Activated T-helper 1 cell treated with anti-CD3 and anti-CD28 coated beads, Interleukin-12 subunit alpha, Interleukin-12 subunit beta, Interleukin-2, Interleukin-4 antibody, amounts not matched to agents 30 ng/mL and 10 ng/mL and 1 ng/mL, durations not matched to agents 14 hours and 24 hours and 36 hours (primary cell): ENCODE data around the gene TMEM108. TPM values are rescaled to one million over a fixed set of nuclear protein-coding genes. Genes with fewer than 3 reads are reported as not detected.

Source experiments
- DNase-seq: peaks from one replicate; pipeline ENCODE4 v3.0.0; 2021; ENCODE audit warnings: low spot score
- H3K27ac Mint-ChIP-seq: one replicate; pipeline ENCODE4 v1.8.0; 2021; ENCODE audit warnings: mild to moderate bottlenecking, mixed read lengths
- H3K27me3 Mint-ChIP-seq: one replicate; pipeline ENCODE4 v1.8.0; 2022; ENCODE audit warnings: mild to moderate bottlenecking, moderate library complexity, mixed read lengths; ENCODE audit not compliant: insufficient read depth
- H3K36me3 Mint-ChIP-seq: one replicate; pipeline ENCODE4 v1.8.0; 2021; ENCODE audit warnings: low read depth, mixed read lengths
- H3K4me1 Mint-ChIP-seq: one replicate; pipeline ENCODE4 v1.8.0; 2021; ENCODE audit warnings: low read depth, mixed read lengths
- H3K4me3 Mint-ChIP-seq: one replicate; pipeline ENCODE4 v1.8.0; 2021; ENCODE audit warnings: mild to moderate bottlenecking, moderate library complexity, mixed read lengths
- H3K9me3 Mint-ChIP-seq: one replicate; pipeline ENCODE4 v1.8.0; 2021; ENCODE audit warnings: mixed read lengths
- intact Hi-C: fragments of 100-400 bp; cut with micrococcal nuclease; formaldehyde crosslinking; loops from one replicate; pipeline ENCODE4 v1.15.1; 2024
- total RNA-seq: library from RNA; stranded (reverse); gene quantifications from 2 replicates; pipeline ENCODE4 v1.2.3, GENCODE V29; 2022

TMEM108 gene
- total RNA-seq, 1 donor from 2014 or later = not detected

DNA sequence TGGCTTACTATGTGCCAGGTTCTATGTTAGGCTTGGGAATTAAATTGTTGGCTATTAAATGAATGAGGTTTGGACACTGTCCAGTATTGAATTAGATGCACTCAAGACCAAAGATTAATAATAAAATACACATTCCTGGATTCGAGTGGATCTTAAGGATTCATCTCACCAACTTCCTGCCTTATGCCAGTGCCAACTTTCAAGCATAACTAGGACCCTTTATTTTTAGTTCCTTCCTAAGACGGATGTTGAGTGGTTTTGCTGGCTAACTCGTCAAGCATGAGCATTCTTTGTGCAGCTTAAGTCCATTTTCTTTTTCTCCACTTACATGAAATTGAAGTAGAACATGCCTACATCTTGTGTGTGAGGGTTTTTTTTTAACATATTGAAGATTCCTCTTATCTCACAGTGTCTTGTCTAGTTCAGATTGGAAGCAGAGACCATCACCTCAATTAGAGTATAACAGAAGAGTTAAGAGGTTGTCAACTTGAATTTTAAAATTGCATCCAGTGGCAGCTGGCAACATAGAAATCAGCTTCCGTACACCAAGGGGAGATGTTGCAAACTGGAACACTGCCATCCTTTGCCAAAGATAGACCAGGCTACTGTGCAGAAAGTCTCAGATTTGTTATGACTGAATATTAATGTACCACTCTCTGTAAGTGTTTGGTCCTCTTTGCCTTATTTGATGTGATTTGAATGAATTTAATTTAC lies 255.4 kb downstream of the TMEM108 start:
- intact Hi-C loops = no loop called here
- Mint-ChIP-seq H3K4me1 (no peaks in the 10 kb centered on the region), H3K27me3 (no peaks in the 10 kb centered on the region), H3K4me3 (no peak overlapping the region), H3K9me3 (no peaks in the 10 kb centered on the region), H3K27ac (no peak overlapping the region), H3K36me3 (no peaks in the 10 kb centered on the region)
- DNase-seq = no peak

DNA sequence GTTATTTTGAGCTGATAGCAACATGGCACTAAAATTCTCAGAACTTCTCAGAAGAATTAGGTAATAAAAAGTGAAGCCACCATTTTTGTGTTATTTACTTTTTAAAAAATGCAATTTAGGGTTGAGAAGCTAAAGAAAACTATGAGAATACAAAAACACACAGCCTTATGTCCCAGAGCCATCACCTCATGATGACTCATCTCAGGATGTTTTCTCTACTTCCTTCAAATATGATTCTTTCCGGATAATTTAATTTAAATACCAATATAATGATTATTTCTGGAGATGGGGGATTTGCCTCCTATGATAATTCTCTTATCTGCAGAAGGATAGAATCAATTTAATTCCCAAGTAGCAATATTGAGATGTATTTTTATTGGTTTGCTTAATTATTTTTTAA lies 256.1 kb downstream of the TMEM108 start:
- Mint-ChIP-seq H3K9me3 (no peaks in the 10 kb centered on the region), H3K27ac (no peak overlapping the region), H3K4me3 (no peak overlapping the region), H3K4me1 (no peaks in the 10 kb centered on the region), H3K36me3 (no peaks in the 10 kb centered on the region), H3K27me3 (no peaks in the 10 kb centered on the region)
- DNase-seq = no peak
- intact Hi-C loops = no loop called here

- H3K36me3 Mint-ChIP-seq = no peaks in the 10 kb centered on the region
Measured at GRCh38 chr3:133295199-133295901, 257.2 kb downstream of the TMEM108 start.

GRCh38 chr3:133295944-133296917 lies 258.0 kb downstream of the TMEM108 start:
- no peaks in the 10 kb centered on the region for H3K4me1 Mint-ChIP-seq
- intact Hi-C loops = no loop called here
- H3K27me3 Mint-ChIP-seq = no peaks in the 10 kb centered on the region
- no peak for DNase-seq
- H3K4me3 Mint-ChIP-seq = no peak overlapping the region
- no peaks in the 10 kb centered on the region for H3K9me3 Mint-ChIP-seq
- no peaks in the 10 kb centered on the region for H3K36me3 Mint-ChIP-seq
- H3K27ac Mint-ChIP-seq = no peak overlapping the region

More at GRCh38 chr3:133295199-133295901, 257.2 kb downstream of the TMEM108 start:
- DNase-seq = no peak
- H3K9me3 Mint-ChIP-seq = no peaks in the 10 kb centered on the region
- H3K4me1 Mint-ChIP-seq = no peaks in the 10 kb centered on the region
- no peak overlapping the region for H3K27ac Mint-ChIP-seq
- no peaks in the 10 kb centered on the region for H3K27me3 Mint-ChIP-seq
- intact Hi-C loops = no loop called here
- H3K4me3 Mint-ChIP-seq = no peak overlapping the region

GRCh38 chr3:133296981-133297380 lies 258.8 kb downstream of the TMEM108 start:
- Mint-ChIP-seq H3K27ac (no peak overlapping the region), H3K9me3 (no peaks in the 10 kb centered on the region), H3K4me3 (no peak overlapping the region), H3K36me3 (no peaks in the 10 kb centered on the region), H3K4me1 (no peaks in the 10 kb centered on the region), H3K27me3 (no peaks in the 10 kb centered on the region)
- no peak for DNase-seq
- intact Hi-C loops = no loop called here

GRCh38 chr3:133300102-133300501 lies 261.9 kb downstream of the TMEM108 start:
- no peaks in the 10 kb centered on the region for H3K4me1 Mint-ChIP-seq
- intact Hi-C loops = no loop called here
- H3K36me3 Mint-ChIP-seq = no peaks in the 10 kb centered on the region
- H3K4me3 Mint-ChIP-seq = no peak overlapping the region
- no peak overlapping the region for H3K27ac Mint-ChIP-seq
- no peaks in the 10 kb centered on the region for H3K27me3 Mint-ChIP-seq
- no peak for DNase-seq
- no peaks in the 10 kb centered on the region for H3K9me3 Mint-ChIP-seq

DNA sequence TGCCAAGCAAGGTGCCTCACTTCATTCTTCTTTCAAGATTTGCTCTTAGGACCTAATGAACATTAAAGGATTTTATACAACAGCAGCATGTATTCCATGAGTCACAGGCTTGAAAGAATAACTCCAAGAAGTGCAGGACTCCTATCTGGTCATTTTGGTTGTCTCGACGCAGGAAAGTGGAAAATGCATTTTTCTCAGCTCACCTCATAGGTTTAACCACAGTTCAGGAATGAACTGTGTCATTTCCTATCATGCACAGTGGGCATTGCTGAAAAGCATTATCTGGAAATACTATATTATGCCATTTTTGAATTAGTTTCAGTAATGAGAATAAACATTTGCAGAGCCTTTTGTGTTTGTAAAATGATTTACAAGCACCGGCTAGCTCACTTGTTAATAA lies 263.0 kb downstream of the TMEM108 start:
- Mint-ChIP-seq H3K36me3 (no peaks in the 10 kb centered on the region), H3K4me3 (no peak overlapping the region), H3K9me3 (no peaks in the 10 kb centered on the region), H3K27me3 (no peaks in the 10 kb centered on the region), H3K27ac (no peak overlapping the region), H3K4me1 (no peaks in the 10 kb centered on the region)
- intact Hi-C loops = no loop called here
- DNase-seq = no peak

- DNase-seq = no peak
- no peaks in the 10 kb centered on the region for H3K4me1 Mint-ChIP-seq
- no peaks in the 10 kb centered on the region for H3K36me3 Mint-ChIP-seq
- intact Hi-C loops = no loop called here
- no peaks in the 10 kb centered on the region for H3K27me3 Mint-ChIP-seq
- no peak overlapping the region for H3K27ac Mint-ChIP-seq
- H3K4me3 Mint-ChIP-seq = no peak overlapping the region
- no peaks in the 10 kb centered on the region for H3K9me3 Mint-ChIP-seq
Measured at GRCh38 chr3:133301731-133302130, 263.5 kb downstream of the TMEM108 start.

- intact Hi-C loops = no loop called here
- Mint-ChIP-seq H3K27ac (no peak overlapping the region), H3K4me3 (no peak overlapping the region), H3K36me3 (no peaks in the 10 kb centered on the region), H3K27me3 (no peaks in the 10 kb centered on the region), H3K4me1 (no peaks in the 10 kb centered on the region), H3K9me3 (no peaks in the 10 kb centered on the region)
- DNase-seq = no peak
Measured at GRCh38 chr3:133303430-133303829, 265.2 kb downstream of the TMEM108 start.

- Mint-ChIP-seq H3K4me3 (no peak overlapping the region), H3K36me3 (no peaks in the 10 kb centered on the region), H3K4me1 (no peaks in the 10 kb centered on the region), H3K27me3 (peaks cover 2% of the 10 kb centered on the region), H3K27ac (no peak overlapping the region), H3K9me3 (peaks cover 15% of the 10 kb centered on the region)
- no peak for DNase-seq
- intact Hi-C loops = no loop called here
Measured at GRCh38 chr3:133317866-133318265, 279.7 kb downstream of the TMEM108 start.

DNA sequence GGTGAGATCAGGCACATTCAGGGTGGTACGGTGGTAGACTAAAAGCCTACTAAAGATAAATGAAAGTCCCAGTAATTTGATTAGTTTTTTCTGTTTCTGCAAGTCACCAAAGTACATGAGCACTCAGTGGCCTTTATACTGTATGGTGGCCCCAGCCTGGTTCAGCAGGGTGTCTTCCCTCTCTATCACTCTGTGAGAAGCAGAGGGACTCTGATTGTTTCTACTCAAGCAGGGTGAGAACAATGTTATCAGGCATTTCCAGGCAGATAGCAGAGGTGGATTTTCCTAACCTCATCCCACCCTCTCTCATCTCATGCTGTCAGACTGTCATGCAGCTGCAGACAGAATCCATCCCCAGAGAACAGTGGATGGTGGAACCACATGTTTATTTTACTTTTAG lies 290.2 kb downstream of the TMEM108 start:
- no peaks in the 10 kb centered on the region for H3K27me3 Mint-ChIP-seq
- no peaks in the 10 kb centered on the region for H3K4me1 Mint-ChIP-seq
- no peak overlapping the region for H3K27ac Mint-ChIP-seq
- no peaks in the 10 kb centered on the region for H3K9me3 Mint-ChIP-seq
- intact Hi-C loops = no loop called here
- no peak overlapping the region for H3K4me3 Mint-ChIP-seq
- H3K36me3 Mint-ChIP-seq = no peaks in the 10 kb centered on the region
- no peak for DNase-seq

GRCh38 chr3:133329626-133330025 lies 291.4 kb downstream of the TMEM108 start:
- H3K36me3 Mint-ChIP-seq = no peaks in the 10 kb centered on the region
- no peaks in the 10 kb centered on the region for H3K27me3 Mint-ChIP-seq
- H3K9me3 Mint-ChIP-seq = no peaks in the 10 kb centered on the region
- no peak overlapping the region for H3K4me3 Mint-ChIP-seq
- DNase-seq = no peak
- H3K27ac Mint-ChIP-seq = no peak overlapping the region
- intact Hi-C loops = no loop called here
- H3K4me1 Mint-ChIP-seq = no peaks in the 10 kb centered on the region

DNA sequence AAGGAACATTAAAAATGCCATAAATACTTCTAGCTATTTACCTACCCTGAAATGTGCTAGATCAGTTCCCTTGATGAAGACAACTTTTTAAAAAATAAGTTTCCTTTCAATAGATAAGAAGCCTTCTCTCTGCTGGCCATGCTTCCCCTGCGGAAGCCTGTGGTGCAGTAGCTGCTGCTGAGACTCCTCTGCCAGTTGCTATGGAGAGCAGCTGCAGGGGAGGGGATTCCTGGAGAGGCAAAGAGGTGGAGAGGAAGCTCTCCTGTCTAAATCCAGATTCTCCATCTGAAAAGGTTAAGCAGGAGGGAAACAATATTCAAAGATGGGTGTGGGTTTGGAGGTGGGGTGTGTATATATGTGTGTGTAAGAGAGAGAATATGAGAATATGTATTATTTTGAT lies 291.9 kb downstream of the TMEM108 start:
- Mint-ChIP-seq H3K4me3 (no peak overlapping the region), H3K36me3 (no peaks in the 10 kb centered on the region), H3K9me3 (no peaks in the 10 kb centered on the region), H3K4me1 (no peaks in the 10 kb centered on the region), H3K27me3 (no peaks in the 10 kb centered on the region), H3K27ac (no peak overlapping the region)
- intact Hi-C loops = no loop called here
- DNase-seq = no peak
